Superior temporal gyrus (tissue), 1 donor: Measurements from ENCODE around the gene PARP9.
"Not testable (repeated sequence)": the region's sequence is repeated elsewhere in the genome, so short reads cannot be mapped to it uniquely, and the experiment has no call there.

Experiments used
- DNase-seq: peaks from one replicate; pipeline ENCODE4 v3.0.0-alpha.2; 2016; ENCODE audit errors: extremely low spot score

PARP9 gene

GRCh38 chr3:122520861-122521260 lies 43.2 kb downstream of the PARP9 start:
- no peak for DNase-seq

GRCh38 chr3:122519693-122520092 lies 44.4 kb downstream of the PARP9 start:
- no peak for DNase-seq

- no peak for DNase-seq
Measured at GRCh38 chr3:122516846-122517360, 47.2 kb downstream of the PARP9 start.

GRCh38 chr3:122515870-122516269 lies 48.2 kb downstream of the PARP9 start:
- DNase-seq, result no peak

GRCh38 chr3:122515020-122515468 lies 49.1 kb downstream of the PARP9 start:
- DNase-seq, result no peak

GRCh38 chr3:122514123-122515019 lies 49.7 kb downstream of the PARP9 start, which contains the start of gene KPNA1:
Gene KPNA1, minus strand, starts transcription at chr3:122514939. Its CDS starts 18,374 bp downstream, at chr3:122496565.
- peak; percentile 93 for DNase-seq

GRCh38 chr3:122513386-122514122 lies 50.5 kb downstream of the PARP9 start:
- DNase-seq, result no peak

GRCh38 chr3:122512284-122512683 lies 51.8 kb downstream of the PARP9 start:
- no peak for DNase-seq

- no peak for DNase-seq
Measured at GRCh38 chr3:122510878-122511535, 53.1 kb downstream of the PARP9 start.

GRCh38 chr3:122508944-122509343 lies 55.2 kb downstream of the PARP9 start:
- DNase-seq, result not testable (repeated sequence)

- DNase-seq, result no peak
Measured at GRCh38 chr3:122508135-122508914, 55.8 kb downstream of the PARP9 start.

- DNase-seq, result no peak
Measured at GRCh38 chr3:122506450-122506849, 57.6 kb downstream of the PARP9 start.

GRCh38 chr3:122505676-122506075 lies 58.4 kb downstream of the PARP9 start:
- no peak for DNase-seq

- DNase-seq, result no peak
Measured at GRCh38 chr3:122502941-122503340, 61.2 kb downstream of the PARP9 start.

- no peak for DNase-seq
Measured at GRCh38 chr3:122502139-122502538, 62.0 kb downstream of the PARP9 start.

- not testable (repeated sequence) for DNase-seq
Measured at GRCh38 chr3:122500964-122501363, 63.1 kb downstream of the PARP9 start.

GRCh38 chr3:122498152-122498551 lies 65.9 kb downstream of the PARP9 start:
- no peak for DNase-seq

- DNase-seq, result no peak
Measured at GRCh38 chr3:122497425-122497824, 66.7 kb downstream of the PARP9 start.

- DNase-seq, result no peak
Measured at GRCh38 chr3:122496508-122496907, 67.6 kb downstream of the PARP9 start.

GRCh38 chr3:122493296-122493695 lies 70.8 kb downstream of the PARP9 start:
- DNase-seq, result no peak
